ENCODE results near the gene NFYA.

DNA sequence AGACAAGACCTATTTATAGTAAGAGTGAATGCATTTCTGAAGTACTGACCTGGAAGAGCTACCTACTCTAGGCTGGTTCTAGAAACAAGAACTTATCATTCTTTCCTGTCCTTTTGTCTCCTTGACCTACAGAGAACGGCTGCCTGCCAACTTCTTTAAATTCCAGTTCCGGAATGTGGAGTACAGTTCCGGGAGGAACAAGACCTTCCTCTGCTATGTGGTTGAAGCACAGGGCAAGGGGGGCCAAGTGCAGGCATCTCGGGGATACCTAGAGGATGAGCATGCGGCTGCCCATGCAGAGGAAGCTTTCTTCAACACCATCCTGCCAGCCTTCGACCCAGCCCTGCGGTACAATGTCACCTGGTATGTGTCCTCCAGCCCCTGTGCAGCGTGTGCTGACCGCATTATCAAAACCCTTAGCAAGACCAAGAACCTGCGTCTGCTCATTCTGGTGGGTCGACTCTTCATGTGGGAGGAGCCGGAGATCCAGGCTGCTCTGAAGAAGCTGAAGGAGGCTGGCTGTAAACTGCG lies 11.5 kb upstream of the NFYA start:
- no peak for TF ChIP-seq CTCF (IDR thresholded peaks at IDR 0.05)
- TF ChIP-seq EP300 (IDR thresholded peaks at IDR 0.05) = no peak
- TF ChIP-seq POLR2A (IDR thresholded peaks at IDR 0.05) = no peak

Data from ovary (tissue), 3 donors.